PC-9 (cell line): ENCODE data around the gene PLEKHA7.

Experiments used
- CTCF ChIP-seq: fragments of 200-600 bp; sonication (generic); conservative IDR thresholded peaks from 2 replicates; pipeline ENCODE4 v1.6.1; 2017; ENCODE audit warnings: mixed run types, antibody characterized with exemption, mild to moderate bottlenecking, moderate library complexity
- EZH2 ChIP-seq: fragments of 200-600 bp; sonication (generic); IDR thresholded peaks from 2 replicates; pipeline ENCODE4 v1.8.0; 2017; ENCODE audit warnings: antibody characterized with exemption, low read depth

GRCh38 chr11:16789063-16789420, 225.2 kb downstream of the PLEKHA7 start:
- TF ChIP-seq CTCF (no peak), EZH2 (no peak)
